ENCODE measurements around the gene NPFF.

DNA sequence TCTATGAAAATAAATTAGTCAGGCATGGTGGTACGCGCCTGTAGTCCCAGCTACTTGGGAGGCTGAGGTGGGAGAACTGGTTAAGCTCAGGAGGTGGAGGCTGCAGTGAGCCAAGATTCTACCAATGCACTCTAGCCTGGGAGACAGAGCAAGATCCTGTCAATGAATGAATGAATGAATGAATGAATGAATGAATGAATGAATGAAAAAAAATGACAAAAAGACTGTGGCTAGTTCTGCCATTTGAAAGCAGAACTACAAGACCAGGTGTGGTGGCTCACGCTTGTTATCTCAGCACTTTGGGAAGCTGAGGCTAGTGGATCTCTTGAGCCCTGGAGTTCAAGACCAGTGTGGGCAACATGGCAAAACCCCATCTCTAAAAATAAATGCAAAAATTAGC is 32.2 kb upstream of the NPFF start:
- TF ChIP-seq CTCF (optimal IDR thresholded peaks at IDR 0.05 in 1 of 3, IDR thresholded peaks at IDR 0.05 in 1 of 3, conservative IDR thresholded peaks at IDR 0.05 in 1 of 3; ENCODE audit: extremely low read depth in 1 of 3, insufficient read depth in 2 of 3, low read length in 3 of 3) (no peak), EZH2 (IDR thresholded peaks at IDR 0.05; ENCODE audit: low read length) (no peak)

Measured in keratinocyte (primary cell).